ENCODE measurements around the gene ZFYVE21.

The ZFYVE21 gene

DNA sequence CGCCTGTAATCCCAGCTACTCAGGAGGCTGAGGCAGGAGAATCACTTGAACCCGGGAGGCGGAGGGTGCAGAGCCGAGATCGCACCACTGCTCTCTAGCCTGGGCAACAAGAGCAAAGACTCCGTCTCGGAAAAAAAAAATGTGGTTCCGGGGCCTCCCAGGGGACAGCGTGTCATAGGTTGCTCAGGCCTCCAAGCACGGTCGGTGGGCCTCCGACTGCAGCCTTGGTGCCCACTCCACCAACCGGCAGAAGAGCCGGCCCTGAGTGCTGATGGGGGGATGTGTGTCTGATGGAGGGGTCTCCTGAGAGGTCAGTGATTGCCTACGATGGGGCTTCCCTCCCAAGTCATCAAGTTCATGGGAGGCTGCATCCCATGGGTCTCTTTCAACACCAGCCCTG is 15.9 kb downstream of the ZFYVE21 start:
- TF ChIP-seq GATA2 (IDR thresholded peaks at IDR 0.05; ENCODE audit: low read depth, low read length) (no peak), GATA3 (IDR thresholded peaks at IDR 0.05; ENCODE audit: low read depth, low read length) (no peak)

DNA sequence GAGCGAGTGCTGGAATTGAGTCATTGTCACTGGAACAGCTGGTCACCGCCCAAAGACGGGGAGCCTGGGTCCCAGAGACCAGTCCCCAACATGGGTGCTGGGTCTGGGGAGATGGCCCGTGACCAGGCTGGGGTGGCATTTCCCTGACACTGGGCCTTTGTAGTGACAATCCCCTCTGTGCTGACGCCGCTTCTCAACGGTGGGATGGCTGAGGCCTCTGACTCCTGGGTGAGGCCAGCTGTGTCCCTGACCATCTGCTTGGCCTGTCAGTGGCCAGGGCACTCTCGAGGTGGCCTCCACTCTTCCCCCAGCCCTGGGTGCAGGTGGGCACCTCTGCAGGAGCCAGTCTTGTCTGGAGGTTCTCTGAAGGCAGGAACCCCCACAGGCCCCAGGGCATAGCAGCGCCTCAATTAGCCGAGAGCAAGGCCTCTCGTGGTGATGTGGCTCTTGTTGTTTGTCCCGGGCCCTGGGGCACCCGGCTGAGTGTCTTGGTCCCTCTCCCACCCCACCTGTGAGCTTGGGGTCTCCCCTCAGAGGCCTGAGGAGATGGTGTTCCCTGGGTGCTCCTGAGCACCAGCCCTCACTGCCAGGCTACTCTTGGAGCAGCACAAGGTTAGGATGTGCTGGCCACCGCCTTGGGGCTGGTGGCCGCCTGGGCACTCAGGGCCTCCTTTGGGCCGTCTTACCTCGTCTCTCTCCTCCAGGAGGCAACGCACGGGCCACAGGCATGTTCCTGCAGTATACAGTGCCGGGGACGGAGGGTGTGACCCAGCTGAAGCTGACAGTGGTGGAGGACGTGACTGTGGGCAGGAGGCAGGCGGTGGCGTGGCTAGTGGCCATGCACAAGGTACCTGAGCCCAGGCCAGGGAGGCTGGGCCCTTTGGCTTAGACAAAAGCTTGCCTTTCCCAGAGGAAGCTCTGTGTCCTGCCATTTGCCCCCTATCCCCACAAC is 16.6 kb downstream of the ZFYVE21 start:
- no peak for TF ChIP-seq GATA3 (IDR thresholded peaks at IDR 0.05; ENCODE audit: low read depth, low read length)
- TF ChIP-seq GATA2 (IDR thresholded peaks at IDR 0.05; ENCODE audit: low read depth, low read length), result no peak

DNA sequence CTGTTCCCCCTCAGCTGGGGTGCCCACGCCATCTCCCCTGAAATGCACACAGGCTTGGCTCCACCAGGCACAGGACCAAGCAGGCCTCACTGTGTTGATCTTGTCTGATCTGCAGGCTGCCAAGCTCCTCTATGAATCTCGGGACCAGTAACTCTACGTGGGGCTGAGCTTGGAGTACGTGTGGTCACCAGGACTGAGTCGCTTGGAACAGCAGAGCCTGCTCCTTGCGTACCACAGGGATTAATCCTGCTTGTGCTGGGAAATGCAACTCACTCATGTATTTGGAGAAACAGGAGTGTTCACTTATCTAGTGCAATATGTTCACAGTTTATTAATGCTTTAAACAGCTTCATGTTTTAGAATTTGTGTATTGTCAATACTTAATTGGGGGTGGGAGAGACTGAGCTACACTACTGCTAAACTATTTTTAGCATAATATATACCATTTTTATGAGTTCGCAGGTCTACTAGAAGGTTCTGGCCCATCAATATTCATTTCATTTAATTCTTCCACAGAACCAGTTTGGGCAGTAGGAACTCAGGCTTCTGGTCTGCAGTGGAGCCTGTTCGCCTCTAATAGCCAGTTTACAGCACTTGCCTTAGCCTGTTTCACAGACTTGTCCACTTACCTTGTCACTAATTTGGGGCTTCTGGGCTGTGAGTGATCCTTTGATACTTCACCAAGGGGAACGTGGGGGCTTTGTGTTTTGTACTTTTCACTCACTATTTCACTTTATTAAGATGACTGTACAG is 17.4 kb downstream of the ZFYVE21 start:
- no peak for TF ChIP-seq GATA3 (IDR thresholded peaks at IDR 0.05; ENCODE audit: low read depth, low read length)
- TF ChIP-seq GATA2 (IDR thresholded peaks at IDR 0.05; ENCODE audit: low read depth, low read length), result no peak

DNA sequence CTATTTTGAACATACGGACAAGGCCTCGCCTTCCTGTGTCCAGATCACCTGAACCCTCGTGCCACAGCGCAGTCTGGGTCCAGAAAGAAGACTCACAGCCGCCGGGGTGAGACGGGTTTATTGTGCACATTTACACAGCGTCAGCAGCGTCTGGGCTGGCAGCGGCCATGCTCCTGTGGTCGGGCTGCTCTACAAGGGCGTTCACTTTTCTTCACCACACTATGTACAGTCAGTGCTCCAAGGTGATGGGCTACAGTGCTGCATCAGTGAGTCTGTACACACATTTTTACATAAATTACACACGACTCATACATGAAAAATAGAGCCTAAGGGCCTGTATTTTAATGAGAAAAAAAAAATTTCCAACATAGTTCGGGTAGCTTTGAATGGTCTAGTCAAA is 18.0 kb downstream of the ZFYVE21 start:
- no peak for TF ChIP-seq GATA3 (IDR thresholded peaks at IDR 0.05; ENCODE audit: low read depth, low read length)
- TF ChIP-seq GATA2 (IDR thresholded peaks at IDR 0.05; ENCODE audit: low read depth, low read length), result no peak

DNA sequence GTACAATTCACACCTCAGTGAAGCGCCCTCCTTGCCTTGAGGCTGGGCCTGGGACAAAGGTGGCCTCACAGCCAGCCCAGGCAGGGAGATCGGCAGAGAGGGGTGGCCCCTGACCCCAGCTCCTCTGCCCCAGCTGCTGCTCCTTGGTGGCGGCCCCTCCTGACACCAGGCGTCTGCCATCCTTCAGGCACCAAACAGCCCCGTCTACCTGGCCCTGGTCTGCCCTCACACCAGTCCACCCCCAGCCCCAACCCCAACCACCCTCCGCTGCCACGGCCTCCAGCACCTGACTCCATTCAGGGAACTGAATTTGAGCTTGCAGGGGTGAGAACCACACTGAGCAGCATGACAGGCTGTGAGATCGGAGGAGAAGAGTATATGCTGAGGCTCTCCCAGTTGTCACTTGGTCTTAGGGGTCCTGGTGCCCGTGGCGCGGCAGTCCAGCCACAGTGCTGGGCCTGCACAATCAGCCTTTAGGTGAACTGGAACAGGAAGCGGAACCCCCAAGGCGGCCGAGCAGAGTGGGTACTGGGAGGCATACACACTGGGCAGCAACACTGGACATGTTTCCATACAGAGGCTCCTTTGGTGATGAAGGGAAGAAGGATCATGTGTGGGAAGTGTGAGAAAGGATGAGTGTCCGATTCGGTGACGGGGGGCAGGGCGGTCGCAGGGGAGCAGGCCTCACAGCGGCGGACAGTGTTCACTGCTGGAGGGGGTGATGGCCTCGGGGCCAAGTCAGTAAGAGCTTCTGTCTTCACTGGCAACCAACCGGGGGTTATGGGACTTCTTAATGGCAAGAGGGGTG is 18.7 kb downstream of the ZFYVE21 start:
- TF ChIP-seq GATA3 (IDR thresholded peaks at IDR 0.05; ENCODE audit: low read depth, low read length) (no peak), GATA2 (IDR thresholded peaks at IDR 0.05; ENCODE audit: low read depth, low read length) (no peak)

DNA sequence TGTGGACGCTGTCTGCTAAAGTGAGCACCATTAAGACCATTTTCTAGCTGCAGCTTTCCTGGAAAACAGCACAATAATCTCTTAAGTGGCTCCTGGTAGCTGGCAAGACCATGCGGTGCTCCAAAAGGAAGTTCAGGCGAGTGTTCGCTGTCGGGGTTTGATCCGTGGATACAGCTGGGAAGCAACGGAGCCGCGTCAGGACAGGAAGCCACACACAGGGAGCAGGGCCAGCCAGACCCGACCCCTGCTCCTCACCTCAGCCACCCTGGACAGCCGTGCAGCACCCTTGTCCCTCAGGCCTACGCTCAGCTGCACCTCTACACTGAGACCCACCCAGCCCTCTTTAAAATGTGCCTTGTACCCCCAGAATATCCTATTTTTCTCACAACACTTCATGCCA is 19.4 kb downstream of the ZFYVE21 start:
- TF ChIP-seq GATA3 (IDR thresholded peaks at IDR 0.05; ENCODE audit: low read depth, low read length) (no peak), GATA2 (IDR thresholded peaks at IDR 0.05; ENCODE audit: low read depth, low read length) (no peak)

DNA sequence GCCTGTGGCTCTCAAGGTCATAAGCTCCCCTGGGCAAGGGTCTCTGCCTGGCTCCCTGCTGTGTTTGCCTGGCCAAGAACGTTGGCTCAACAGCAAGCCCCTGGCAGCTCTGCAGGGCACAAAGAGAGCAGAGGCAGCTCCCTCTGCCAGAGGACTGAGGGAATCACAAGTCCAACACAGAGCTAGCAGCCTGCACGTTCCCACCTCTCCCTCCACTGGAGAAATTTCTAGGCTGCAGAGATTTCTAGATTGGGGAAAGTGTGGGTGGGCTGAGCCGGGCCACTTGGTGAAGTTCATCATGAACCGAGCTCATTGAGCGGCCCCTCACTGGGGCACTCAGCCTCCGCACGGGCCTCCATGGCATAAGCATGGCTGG is 19.8 kb downstream of the ZFYVE21 start:
- no peak for TF ChIP-seq GATA2 (IDR thresholded peaks at IDR 0.05; ENCODE audit: low read depth, low read length)
- no peak for TF ChIP-seq GATA3 (IDR thresholded peaks at IDR 0.05; ENCODE audit: low read depth, low read length)

DNA sequence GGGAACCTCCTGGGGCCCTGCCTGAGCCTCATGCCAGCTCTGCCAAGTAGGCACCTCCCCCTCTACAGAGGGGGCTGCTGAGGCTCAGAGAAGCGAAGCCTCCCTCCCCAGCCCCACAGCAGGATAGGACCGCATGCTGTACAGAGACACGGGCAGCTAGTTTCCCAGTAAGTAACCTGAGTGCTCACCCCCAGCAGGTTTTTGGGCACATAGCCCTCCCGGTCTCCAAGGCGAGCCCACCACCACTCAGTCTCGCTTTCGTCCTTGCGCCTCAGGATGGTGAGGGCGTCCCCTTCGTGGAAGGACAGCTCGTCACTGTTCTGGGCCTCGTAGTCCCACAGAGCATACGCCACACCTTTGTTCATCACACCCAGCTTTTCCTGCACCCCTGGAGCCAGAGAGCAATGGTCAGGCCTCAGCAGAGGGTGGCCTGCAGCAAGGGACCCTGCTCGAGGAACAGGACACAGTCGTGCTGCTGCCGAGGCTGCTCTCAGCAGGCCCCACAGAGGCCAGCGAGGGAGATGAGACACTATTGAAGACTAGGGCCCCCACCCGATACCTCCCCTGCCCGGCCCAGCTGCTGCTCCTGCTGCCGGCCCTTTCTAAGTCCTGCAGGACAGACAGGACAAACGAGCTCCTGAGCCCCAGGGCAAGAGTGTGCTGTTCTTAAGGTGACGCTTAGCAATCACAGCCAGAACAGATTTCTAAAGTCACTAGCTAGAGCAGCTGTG is 20.4 kb downstream of the ZFYVE21 start:
- TF ChIP-seq GATA2 (IDR thresholded peaks at IDR 0.05; ENCODE audit: low read depth, low read length), result no peak
- no peak for TF ChIP-seq GATA3 (IDR thresholded peaks at IDR 0.05; ENCODE audit: low read depth, low read length)

DNA sequence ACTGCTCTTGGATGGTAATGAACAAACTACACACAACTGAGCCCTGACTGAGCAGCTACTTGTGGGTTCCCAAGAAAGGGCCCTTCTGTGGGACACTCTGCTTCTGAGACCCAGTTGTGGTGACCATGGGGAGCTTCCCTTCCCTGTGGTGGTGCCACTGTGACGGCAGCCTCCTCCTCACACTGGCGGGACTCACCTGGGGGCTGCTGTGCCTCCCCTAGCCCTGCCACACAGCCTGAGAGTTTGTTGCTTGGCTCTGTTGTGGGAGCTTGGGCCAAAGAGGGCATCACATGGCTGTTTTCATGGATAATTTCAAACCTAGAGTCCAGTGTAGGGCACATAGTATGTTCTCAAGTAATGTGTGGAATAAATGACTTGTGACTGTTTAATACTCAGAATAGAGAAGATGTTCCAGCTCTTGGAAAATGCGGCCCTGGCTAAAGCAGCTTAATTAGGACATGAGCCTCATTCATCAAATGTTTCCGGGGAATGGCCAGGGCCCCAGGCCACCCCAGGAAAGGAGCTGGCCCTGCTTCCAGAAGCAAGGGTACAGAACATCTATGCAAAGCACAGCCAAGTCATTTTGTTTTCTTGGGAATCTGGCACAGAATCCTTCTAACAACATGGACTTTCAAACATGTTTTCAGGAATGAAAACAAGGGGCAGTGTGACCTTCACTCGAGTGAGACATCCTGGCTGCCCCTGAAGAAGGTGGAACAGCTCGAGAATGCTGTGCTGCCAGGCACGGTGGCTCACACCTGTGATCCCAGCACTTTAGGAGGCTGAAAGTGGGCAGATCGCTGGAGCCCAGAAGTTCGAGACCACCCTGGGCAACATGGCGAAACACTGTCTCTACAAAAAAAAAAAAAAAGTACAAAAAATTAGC is 21.2 kb downstream of the ZFYVE21 start:
- no peak for TF ChIP-seq GATA3 (IDR thresholded peaks at IDR 0.05; ENCODE audit: low read depth, low read length)
- TF ChIP-seq GATA2 (IDR thresholded peaks at IDR 0.05; ENCODE audit: low read depth, low read length), result no peak

DNA sequence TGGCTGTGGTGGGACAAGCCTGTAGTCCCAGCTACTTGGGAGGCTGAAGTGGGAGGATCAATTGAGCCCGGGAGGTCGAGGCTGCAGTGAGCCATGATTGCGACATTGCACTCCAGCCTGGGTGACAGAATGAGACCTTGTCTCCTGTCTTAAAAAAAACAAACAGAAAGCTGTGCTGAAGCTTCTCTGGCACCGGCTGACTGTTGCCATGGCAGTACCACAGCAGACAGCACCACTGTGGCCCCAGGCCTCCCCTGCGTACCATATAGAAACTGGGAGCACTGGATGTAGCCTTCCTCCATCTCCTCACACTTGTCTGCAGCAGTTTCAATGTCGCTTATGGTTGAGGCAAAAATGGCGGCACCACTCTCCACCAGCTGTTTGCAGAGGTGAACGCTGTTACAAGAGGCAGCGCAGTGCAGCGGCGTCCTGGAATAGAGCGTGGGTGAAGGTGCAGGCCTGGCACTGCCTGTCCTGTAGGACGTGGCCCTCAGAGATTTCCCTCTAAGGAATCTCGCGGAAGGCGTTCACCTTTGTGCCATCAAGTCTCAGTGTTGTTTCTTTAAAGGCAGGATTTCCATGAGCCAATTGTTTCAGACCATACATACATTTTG is 21.9 kb downstream of the ZFYVE21 start:
- TF ChIP-seq GATA2 (IDR thresholded peaks at IDR 0.05; ENCODE audit: low read depth, low read length), result no peak
- no peak for TF ChIP-seq GATA3 (IDR thresholded peaks at IDR 0.05; ENCODE audit: low read depth, low read length)

DNA sequence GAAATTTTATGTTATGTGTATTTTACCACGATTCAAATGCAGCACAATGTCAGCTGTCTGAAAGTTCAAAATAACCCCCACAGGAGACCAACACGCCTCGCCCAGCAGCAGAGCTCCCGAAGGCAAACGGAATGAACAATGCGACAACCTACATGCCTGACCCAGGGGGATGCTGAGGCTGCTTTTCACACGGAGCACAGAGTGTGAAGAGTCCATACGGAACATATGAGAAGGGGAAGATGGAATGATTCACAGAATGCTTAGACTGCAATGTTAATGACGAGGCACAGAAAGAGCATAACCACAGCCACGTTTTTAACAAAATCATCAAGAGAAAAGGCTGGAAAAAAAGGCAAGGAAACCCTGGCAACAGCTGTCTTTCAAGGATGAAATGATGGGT is 22.6 kb downstream of the ZFYVE21 start:
- no peak for TF ChIP-seq GATA3 (IDR thresholded peaks at IDR 0.05; ENCODE audit: low read depth, low read length)
- TF ChIP-seq GATA2 (IDR thresholded peaks at IDR 0.05; ENCODE audit: low read depth, low read length), result no peak
